Measurements from ENCODE around the gene MYBPC1.

Gene MYBPC1, protein sequence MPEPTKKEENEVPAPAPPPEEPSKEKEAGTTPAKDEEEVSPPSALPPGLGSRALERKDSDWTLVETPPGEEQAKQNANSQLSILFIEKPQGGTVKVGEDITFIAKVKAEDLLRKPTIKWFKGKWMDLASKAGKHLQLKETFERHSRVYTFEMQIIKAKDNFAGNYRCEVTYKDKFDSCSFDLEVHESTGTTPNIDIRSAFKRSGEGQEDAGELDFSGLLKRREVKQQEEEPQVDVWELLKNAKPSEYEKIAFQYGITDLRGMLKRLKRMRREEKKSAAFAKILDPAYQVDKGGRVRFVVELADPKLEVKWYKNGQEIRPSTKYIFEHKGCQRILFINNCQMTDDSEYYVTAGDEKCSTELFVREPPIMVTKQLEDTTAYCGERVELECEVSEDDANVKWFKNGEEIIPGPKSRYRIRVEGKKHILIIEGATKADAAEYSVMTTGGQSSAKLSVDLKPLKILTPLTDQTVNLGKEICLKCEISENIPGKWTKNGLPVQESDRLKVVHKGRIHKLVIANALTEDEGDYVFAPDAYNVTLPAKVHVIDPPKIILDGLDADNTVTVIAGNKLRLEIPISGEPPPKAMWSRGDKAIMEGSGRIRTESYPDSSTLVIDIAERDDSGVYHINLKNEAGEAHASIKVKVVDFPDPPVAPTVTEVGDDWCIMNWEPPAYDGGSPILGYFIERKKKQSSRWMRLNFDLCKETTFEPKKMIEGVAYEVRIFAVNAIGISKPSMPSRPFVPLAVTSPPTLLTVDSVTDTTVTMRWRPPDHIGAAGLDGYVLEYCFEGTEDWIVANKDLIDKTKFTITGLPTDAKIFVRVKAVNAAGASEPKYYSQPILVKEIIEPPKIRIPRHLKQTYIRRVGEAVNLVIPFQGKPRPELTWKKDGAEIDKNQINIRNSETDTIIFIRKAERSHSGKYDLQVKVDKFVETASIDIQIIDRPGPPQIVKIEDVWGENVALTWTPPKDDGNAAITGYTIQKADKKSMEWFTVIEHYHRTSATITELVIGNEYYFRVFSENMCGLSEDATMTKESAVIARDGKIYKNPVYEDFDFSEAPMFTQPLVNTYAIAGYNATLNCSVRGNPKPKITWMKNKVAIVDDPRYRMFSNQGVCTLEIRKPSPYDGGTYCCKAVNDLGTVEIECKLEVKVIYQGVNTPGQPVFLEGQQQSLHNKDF

DNA sequence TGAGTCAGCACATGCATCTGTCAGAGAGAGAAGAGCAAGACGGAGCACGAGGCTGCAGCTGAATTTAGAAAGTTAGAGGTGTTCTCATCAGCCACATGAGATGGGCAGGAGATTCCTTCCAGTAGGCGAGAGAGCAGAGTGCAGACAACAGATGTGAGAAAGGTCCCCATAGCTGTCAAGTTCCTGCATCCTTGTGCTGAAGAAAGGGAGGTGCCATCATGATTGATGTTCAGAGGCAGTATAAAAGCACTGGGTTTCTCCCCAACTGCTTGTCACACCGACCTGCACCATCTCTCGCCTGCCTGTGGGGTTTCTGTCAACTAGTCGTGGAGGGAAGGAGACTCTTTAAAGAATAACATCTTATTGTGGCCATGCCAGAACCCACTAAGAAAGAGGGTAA lies at the start of gene MYBPC1:
Gene MYBPC1, plus strand, starts transcription at position 272 of the 400 bp plus-strand sequence. Its CDS starts 100 bp downstream, at position 372.
- no peak for TF ChIP-seq CTCF (conservative IDR thresholded peaks at IDR 0.05; ENCODE audit: low read length)
- no peak for TF ChIP-seq EZH2phosphoT487 (IDR thresholded peaks at IDR 0.05; ENCODE audit: borderline replicate concordance)
- Histone ChIP-seq H3K4me2 (ENCODE audit: low read depth, low read length, poor library complexity, severe bottlenecking) (no peak within 1 kb of the TSS), H3K4me1 (ENCODE audit: insufficient read depth, low read length, poor library complexity, severe bottlenecking) (no peaks in the 10 kb centered on the region), H3K36me3 (ENCODE audit: insufficient read depth, low read length) (no peaks in the 10 kb centered on the region), H3K9ac (ENCODE audit: low read depth, low read length, poor library complexity, severe bottlenecking) (no peak within 1 kb of the TSS), H3K4me3 (ENCODE audit: low read length, poor library complexity, severe bottlenecking) (no peak within 1 kb of the TSS), H3K27me3 (ENCODE audit: insufficient read depth, low read length, poor library complexity, severe bottlenecking) (no peaks in the 10 kb centered on the region), H3K9me2 (replicated peaks; ENCODE audit: low read depth, low read length) (no peaks in the 10 kb centered on the region), H4K20me1 (ENCODE audit: insufficient read depth, low read length, poor library complexity, severe bottlenecking) (no peaks in the 10 kb centered on the region), H3K9me3 (ENCODE audit: insufficient read depth, low read depth, low read length) (no peaks in the 10 kb centered on the region), H3F3A (ENCODE audit: low read depth) (no peaks in the 10 kb centered on the region), H2AFZ (ENCODE audit: low read length) (no peak within 1 kb of the TSS), H3K79me2 (ENCODE audit: insufficient read depth, low read length) (no peaks in the 10 kb centered on the region)

- Histone ChIP-seq H2AFZ (ENCODE audit: low read length) (no peak overlapping the region), H3K79me2 (ENCODE audit: insufficient read depth, low read length) (no peaks in the 10 kb centered on the region), H3K27me3 (ENCODE audit: insufficient read depth, low read length, poor library complexity, severe bottlenecking) (no peaks in the 10 kb centered on the region), H3K36me3 (ENCODE audit: insufficient read depth, low read length) (no peaks in the 10 kb centered on the region), H3K4me2 (ENCODE audit: low read depth, low read length, poor library complexity, severe bottlenecking) (no peak overlapping the region), H3F3A (ENCODE audit: low read depth) (no peaks in the 10 kb centered on the region), H3K4me1 (ENCODE audit: insufficient read depth, low read length, poor library complexity, severe bottlenecking) (no peaks in the 10 kb centered on the region), H3K9me3 (ENCODE audit: insufficient read depth, low read depth, low read length) (no peaks in the 10 kb centered on the region), H3K4me3 (ENCODE audit: low read length, poor library complexity, severe bottlenecking) (no peak overlapping the region), H3K9ac (ENCODE audit: low read depth, low read length, poor library complexity, severe bottlenecking) (no peak overlapping the region), H4K20me1 (ENCODE audit: insufficient read depth, low read length, poor library complexity, severe bottlenecking) (no peaks in the 10 kb centered on the region), H3K9me2 (replicated peaks; ENCODE audit: low read depth, low read length) (no peaks in the 10 kb centered on the region)
- TF ChIP-seq EZH2phosphoT487 (IDR thresholded peaks at IDR 0.05; ENCODE audit: borderline replicate concordance), result no peak
- no peak for TF ChIP-seq CTCF (conservative IDR thresholded peaks at IDR 0.05; ENCODE audit: low read length)
Observed at GRCh38 chr12:101551362-101552114, 43.2 kb upstream of the MYBPC1 start.

- H3K4me2 ChIP-seq (ENCODE audit: low read depth, low read length, poor library complexity, severe bottlenecking), result no peak overlapping the region
- no peaks in the 10 kb centered on the region for H4K20me1 ChIP-seq (ENCODE audit: insufficient read depth, low read length, poor library complexity, severe bottlenecking)
- no peak overlapping the region for H2AFZ ChIP-seq (ENCODE audit: low read length)
- no peak overlapping the region for H3K4me3 ChIP-seq (ENCODE audit: low read length, poor library complexity, severe bottlenecking)
- no peaks in the 10 kb centered on the region for H3K27me3 ChIP-seq (ENCODE audit: insufficient read depth, low read length, poor library complexity, severe bottlenecking)
- H3K9me2 ChIP-seq (replicated peaks; ENCODE audit: low read depth, low read length), result no peaks in the 10 kb centered on the region
- TF ChIP-seq EZH2phosphoT487 (IDR thresholded peaks at IDR 0.05; ENCODE audit: borderline replicate concordance) (no peak), CTCF (conservative IDR thresholded peaks at IDR 0.05; ENCODE audit: low read length) (no peak)
- H3K36me3 ChIP-seq (ENCODE audit: insufficient read depth, low read length), result no peaks in the 10 kb centered on the region
- H3K79me2 ChIP-seq (ENCODE audit: insufficient read depth, low read length), result no peaks in the 10 kb centered on the region
- no peaks in the 10 kb centered on the region for H3K4me1 ChIP-seq (ENCODE audit: insufficient read depth, low read length, poor library complexity, severe bottlenecking)
- H3F3A ChIP-seq (ENCODE audit: low read depth), result no peaks in the 10 kb centered on the region
- no peak overlapping the region for H3K9ac ChIP-seq (ENCODE audit: low read depth, low read length, poor library complexity, severe bottlenecking)
- H3K9me3 ChIP-seq (ENCODE audit: insufficient read depth, low read depth, low read length), result no peaks in the 10 kb centered on the region
Observed at GRCh38 chr12:101552277-101552676, 42.5 kb upstream of the MYBPC1 start.
